Cerebellar cortex (tissue), 1 donor: Measurements from ENCODE around the gene AGAP1.

ENCODE experiments used
- DNase-seq: peaks from one replicate; pipeline ENCODE4 v3.0.0-alpha.2; 2015; ENCODE audit warnings: low spot score

The AGAP1 gene

DNA sequence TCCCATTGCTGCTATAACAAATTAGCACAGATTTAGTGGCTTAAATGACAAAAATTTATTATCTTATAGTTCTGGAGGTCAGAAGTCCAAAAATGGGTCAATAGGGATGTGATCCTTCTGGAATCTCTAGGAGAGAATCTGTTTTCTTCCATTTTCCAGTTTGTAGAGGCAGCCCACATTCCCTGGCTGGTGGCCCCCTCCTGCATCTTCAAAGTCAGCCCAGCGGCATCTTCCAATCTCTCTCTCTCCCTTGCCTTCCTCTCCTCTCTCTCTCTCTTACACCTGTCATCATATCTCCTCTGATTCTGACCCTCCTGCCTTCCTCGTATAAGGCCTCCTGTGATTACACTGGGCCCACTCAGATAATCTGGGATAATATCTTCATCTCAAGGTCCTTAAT, 3.9 kb upstream of the AGAP1 start:
- no peak for DNase-seq

DNA sequence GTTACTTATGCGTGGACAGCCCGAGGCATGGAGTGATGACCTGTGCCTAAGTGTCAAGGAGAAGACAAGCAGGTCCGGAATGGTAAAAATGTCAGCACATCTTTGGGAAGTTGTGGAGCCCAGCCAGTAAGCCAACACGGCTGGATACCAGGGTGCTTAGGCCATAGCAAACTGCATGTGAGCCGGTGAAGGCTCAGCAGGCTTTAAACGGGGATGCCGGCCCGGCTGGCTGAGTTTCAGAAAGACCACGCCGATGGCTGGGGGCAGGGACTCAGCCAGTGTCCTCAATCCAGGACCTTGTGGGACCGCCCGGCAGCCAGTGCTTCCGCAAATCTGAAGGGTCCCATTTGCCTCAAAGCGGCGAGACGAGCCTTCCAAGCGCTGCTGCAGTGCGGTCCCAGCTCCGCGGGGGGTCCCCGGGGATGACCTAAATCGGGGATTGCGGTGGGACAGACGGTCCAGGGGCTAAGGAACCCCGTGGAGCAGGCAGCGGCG, 946 bp upstream of the AGAP1 start:
- no peak for DNase-seq

DNA sequence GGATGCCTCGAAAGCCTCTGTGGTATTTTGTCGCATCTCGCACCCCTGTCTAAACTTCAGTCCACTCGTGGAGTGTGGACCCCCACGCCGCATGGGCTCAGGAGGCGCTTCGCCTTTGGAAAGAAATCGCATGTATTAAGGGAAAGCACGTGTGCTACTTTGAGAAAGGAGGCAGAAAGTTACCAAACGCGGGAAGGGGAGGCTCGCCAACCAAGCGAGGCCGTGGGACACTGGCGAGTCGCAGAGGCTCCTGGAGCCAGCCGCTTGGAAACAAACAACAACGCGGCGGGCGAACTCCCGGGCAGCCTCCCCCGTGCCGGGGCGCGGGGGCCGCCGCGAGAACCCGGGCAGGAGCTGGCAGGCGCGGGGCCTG, 455 bp upstream of the AGAP1 start:
- peak; percentile 39 for DNase-seq

DNA sequence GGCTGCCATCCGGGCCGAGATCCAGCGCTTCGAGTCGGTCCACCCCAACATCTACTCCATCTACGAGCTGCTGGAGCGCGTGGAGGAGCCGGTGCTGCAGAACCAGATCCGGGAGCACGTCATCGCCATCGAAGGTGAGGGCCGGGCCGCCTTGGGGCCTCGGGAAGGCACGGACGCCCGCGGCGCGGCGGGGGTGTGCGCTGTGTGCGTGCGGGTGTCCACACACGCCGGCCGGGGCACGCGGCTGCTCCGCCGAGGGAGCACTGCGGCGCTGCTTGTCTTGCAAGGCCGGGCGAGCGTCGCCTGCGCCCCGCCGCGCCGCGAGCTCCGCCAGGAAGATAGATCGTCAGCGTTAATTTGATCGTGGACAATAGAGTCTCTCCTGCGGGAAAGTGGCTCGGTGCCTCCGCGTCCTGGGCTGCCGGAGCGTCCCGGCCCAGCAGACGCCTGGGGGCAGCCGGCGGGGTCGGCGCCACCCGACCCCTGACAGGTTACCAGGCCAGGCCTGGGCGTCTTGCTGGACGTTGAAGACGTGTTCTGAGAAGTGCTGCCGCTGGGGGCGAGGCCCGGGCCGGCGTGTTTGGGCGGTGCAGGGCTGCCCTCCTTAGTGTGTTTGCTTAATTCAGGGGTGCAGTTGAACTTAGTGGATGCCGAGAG, 1.0 kb downstream of the AGAP1 start:
- peak; percentile 34 for DNase-seq

DNA sequence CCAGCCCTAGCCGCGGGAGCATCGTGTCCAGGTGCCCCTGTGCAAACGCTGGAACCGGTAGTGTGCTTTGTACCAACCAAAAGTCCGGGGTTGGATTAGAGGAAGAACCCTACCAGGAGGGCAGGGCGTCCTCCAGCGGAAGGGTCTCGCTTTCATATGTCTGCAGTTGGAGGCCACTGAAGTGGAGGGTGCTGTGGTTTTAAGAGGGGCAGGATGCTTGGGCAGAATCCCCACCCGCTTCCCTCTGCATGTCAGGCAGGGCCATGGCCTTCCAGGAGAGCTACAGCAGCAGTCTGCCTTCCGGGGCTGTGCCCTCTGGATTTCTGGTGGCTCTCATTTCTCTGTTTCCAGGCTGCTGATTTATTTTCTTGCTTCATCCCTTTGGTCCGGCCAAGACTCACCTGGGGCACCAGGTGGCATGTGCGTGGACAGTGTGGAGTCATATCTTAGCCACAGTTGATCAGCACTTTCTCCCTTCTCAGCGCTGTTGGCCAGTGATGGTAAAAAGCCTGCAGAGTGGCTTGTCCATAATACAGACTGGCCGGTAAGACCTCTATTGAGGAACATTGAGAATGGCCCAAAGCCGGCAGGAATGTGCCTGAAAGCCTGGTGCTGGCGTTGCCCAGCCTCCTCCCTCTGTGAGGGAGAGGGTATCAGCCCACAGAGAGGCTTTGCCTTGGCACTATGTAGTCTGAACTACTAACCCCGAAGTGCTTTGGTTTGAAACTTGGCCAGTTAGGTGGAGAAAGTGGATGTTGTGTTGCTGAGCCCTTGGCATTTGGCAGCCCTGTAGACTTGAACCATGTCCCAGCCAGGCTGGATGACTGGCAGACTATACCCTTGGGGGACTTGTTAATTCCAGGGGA, 1.8 kb downstream of the AGAP1 start:
- peak; percentile 43 for DNase-seq

DNA sequence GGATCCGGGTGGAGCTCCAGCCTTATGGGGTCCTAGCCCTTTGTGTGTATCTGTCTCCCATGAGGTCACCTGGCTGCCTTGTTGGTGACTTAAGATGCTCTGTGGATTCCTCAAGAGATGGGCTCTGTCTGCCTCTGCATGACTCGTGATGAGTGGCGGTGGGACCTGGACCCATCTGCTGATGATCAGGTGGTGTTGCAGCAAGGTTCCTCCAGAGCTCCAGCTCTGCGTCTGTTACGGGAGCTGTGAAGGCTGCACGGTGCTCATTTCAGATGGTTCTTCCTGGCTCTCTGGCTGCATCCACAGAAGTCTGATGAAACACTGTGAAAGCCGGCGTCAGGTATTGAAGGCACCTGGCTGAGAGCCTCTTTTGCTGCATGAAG, 2.4 kb downstream of the AGAP1 start:
- DNase-seq = peak; percentile 54

DNA sequence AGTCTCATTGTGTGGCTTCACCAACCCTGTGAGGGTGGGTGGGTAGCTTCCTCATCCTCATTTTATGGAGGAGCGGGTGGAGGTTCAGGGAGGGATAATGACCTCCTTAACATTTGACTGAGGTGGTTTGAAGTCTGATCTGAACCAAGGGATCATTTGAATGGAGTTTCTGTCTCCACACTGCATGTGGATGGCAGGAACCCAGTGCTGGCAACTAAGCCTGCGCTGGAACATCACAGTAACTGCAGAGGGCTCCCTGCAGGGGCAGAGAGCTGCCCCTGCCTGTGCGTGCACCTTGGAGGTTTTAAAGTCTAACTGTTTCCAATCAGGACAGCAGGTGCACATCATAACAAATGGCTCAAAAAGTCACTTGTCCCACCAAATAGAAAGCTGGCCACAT, 3.3 kb downstream of the AGAP1 start:
- no peak for DNase-seq

DNA sequence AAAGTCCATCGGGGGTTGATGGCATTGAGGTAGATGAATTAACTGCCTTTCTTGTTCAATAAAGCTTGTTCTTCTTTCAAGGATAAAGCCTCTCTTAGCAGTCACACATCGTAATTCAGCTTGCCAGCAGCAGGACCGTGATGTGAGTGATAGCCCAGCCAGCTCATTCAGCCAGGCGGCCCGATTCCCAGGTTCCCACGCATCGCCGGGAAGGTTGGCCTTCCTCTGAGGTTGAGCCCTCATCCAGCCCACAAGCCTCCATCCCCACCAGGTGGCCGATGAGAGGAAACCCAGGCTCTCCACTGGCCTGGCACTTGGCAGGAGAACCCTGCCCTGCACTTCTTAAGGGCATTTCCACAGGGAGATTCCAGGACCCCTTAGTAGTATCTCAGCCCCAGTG, 4.7 kb downstream of the AGAP1 start:
- DNase-seq = no peak

DNA sequence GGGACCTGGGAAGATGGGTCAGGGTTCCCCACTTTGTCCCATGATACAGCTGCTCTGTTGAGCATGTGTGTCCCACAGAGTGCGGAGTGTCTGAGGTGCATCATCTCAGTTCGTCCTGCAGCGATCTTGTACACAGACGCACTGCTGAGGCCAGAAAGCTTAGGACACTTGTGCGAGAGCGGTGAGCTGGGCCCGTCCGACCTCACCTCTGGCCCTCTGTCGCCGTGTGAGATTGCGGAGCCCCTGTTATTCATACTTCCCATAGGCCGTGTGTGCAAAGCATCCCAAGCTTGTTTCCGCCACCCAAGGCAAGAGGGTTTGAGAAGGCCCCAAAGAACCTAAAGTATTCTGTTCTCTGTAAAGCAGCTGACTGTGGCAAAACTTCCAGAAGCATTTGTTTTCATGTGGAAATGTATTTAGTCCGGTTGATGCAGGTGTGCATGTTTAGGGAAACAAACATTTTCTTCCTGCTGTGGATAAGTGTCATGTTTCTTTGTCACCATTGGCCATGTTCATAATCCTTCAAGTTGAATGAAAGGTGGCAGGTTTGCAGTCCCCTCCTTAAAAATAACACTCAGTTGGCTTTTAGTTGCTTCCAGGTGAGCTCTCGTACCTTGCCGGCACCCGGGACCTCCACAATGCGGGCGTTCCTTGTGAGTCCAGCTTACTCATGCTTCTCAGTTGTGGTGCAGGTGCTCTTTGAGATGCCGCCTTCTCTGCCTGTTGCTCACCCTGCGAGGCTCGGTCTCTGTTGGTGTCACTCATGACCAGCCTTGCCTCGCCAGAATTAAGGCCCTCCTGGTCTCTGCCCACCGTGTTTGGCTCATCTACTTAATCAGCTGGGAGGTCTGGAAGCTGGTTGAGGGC, 5.3 kb downstream of the AGAP1 start:
- no peak for DNase-seq

DNA sequence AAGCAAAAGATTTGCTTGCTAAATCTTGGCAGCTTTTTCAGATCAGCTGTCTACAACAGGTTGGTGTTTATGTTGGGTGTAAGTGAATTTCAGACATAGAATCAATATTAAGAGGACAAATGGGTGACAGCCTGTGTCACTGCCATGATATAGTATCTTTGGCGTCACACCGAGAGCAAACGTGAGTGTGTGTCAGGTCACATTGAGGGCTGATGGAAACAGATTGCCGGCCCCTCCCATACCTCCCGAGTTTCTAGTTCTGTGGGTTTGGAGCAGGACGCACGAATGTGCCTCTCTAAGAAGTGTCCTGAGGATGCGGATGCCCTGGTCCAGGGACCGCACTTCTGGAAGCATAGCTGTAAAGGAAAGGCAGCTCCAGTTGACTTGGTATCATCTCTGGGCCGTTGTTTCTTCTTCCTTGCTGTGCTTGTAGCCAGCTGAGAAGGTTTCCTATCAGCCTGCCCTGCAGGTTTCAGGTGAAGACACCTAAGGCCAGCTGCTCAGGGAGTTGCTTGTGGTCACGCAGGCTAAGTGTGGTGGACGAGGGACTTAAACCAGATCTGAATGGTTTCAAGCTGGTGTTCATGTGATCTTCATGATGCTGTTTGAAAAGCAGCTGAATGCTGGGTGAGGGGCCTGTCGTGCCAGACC, 6.4 kb downstream of the AGAP1 start:
- no peak for DNase-seq

DNA sequence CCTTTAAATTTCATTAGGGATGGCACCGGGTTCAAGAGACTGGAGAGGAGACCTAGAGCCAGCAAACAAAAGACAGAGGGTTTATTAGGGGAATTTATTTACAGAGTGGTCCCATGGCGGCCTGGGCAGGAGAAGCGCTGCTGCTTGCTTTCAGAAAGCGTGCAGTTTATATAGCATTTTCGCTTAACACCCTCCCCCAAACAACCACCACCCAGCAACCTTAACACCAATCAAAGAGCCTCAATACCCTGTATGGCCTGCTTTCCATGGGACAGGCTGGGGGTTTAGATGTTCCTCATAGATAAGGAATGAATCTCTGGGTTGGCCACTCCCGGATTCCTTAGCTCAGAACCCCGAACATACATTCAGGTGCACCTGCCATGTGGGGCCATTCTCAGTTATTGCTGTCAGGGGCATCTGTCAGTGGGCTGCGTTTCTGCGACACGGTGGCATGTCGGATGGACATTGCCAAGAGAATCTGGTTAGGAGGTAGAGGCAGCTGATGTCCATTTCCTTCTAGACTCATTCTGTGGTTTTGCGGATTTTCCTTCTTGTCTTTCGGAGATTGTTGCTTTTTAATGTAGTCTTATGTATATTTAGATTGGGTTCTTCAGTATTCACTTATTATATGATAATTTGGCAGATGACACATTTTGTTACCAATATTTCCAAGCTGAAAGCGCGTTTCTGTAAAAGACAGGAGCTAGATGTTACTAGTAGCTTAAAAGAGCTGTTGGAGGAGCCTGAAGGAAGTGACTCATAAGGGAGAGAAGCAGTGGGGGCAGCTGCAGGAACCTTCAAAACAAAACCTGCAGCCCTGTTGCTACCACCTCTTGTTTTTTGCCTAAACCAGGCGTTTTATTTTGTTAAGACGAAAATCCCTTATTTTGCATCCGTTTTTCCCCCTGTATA, 7.2 kb downstream of the AGAP1 start:
- no peak for DNase-seq

DNA sequence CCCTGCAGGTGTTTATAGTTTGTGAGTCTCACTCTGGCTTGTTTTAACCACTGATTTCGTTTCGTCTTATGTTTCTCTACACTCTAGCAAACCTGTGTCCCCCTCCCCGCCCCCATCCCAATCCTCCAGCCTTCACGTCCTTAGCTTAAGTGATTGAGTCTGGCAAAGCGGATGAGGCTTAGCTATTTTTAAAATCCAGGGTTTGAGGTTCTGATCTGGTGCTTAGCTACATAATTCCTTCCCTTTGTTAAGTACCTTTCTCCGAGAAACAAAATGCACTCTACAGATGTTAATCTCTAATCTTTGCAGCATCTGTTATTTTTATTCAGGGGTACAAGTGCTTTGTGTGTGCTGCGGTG, 7.8 kb downstream of the AGAP1 start:
- DNase-seq = no peak

DNA sequence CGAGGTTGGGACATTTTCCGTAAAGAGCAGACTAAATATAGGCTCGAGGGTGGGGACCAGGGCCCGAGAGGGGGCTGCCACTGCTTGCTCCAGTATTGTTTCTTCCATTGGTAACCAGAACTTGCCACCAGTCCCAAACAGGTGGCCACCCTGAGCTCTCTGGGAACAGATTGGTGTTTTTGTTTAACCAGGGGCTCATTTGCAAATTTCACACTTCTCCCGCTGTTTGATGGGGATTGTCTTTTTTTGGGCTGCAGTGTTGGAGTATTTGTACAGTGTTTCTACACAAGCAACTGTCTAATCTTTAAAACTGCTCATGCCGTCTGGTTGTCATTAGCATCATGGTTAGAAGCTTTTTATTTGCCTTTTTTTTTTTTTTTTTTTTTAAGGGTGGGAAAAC, 8.5 kb downstream of the AGAP1 start:
- DNase-seq = no peak

DNA sequence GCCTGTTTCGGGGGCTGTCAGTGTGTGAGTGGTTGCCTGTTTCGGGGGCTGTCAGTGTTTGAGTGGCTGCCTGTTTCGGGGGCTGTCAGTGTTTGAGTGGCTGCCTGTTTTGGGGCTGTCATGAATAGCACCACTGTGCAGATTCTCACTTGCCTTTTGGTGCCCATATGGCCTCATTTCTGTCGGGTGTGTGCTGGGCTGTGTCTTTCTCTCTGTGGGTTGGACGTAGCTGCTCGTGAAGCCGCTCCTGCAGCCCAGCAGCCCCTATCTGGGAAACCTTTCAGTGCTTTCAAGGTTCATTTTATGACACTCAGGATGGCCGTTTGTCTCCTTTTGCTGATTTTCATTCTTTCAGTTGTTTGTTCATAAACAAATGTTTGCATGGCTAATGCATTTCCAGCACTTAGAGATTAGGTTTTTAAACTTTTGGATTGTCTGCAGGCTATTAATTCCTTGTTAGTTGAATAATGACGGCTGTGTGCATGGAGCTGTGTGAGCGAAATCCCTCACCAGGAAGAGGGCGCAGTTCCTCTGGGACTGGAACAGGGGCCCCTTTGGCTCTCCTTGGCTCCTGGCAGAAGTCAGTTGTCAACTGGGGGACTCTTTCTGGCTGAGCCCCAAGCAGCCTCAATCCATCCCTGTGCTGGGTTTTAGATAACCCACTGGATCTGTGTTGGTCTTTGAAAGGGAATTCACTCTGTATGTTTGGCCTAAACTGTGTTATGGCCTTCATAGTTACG, 10.8 kb downstream of the AGAP1 start:
- DNase-seq = no peak

DNA sequence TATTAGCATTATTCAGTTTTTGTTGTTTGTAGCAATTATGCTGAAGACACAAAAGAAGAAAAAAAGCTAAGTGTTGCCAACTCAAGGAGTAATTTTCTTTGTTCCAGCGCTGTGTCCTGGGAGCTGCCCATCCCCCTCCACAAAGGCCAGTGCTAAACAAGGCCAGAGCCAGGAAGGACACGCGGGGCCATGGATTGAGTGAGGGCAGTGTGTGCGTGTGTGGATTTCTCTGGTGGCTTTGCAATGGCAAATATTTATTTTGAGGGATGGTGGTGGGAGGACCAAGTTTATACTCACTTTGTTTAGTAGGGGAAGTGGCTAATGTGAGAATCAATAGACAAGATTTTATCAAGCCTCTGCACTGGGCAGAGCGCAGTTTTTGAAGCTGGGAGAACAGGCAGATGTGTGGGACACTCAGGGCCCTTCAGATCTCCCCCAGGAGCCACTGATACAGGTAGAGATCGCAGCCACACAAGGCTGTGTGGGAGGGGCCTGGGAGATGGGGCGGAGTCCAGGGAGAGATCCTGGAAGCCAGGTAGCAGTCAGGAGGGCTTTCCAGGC, 11.4 kb downstream of the AGAP1 start:
- no peak for DNase-seq

DNA sequence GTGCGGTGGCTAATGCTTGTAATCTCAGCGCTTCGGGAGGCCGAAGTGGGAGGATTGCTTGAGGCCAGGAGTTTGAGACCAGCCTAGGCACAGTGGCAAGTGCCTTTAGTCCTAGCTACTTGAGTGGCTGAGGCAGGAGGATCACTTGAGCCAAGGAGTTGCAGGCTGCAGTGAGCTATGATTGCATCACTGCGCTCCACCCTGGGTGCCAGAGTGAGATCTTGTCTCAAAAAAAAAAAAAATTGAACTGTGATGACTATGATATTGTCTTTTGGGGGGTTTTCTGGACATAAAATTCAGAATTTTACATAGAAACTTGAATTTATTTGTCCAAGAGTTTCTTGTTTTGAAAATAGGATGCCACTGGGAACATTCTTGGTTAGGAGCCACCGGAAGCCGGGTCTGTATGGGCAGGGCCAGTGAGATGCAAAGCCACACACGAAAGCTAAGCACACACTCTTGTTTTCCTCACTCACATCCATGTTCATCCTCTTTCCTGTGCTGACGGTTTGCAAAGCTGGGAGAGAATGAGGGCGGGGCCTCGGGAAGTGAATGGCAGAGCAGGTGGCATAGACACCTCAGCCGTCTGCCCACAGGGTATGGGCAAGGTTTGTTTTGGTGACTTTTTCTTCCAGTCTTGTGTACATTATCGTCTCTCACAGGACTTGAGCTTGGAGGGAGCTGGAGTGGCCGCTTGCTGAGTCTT, 12.6 kb downstream of the AGAP1 start:
- DNase-seq = no peak

DNA sequence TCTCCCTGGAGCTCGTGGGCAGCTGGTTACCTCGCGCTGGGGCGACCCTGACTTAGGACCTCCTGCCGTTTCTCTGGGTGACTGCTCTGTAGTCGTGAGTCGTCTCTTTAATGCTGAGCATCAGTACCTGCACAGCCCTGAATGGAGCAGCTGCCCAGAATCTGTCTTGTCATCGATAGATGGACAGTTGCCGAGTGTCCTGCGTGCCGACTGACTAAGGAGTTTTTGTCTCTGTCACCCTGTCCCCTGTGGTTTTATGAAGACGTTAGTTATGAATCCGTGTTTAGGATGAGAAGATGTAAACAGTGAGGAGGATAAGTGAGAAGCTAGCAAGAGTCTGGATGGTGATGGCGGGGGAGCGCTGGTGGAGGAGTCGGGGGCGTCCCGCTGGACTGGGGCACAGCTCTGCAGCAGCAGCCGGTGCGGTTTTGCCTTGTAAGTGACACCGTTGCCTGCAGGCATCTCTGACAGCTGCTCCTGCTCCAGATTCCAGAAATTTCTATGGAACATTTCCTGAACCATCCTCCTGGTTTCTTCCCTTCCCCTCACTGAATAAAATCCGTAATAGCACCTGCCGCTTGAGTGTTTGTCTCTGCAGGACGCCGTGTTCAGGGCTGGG, 13.3 kb downstream of the AGAP1 start:
- no peak for DNase-seq

DNA sequence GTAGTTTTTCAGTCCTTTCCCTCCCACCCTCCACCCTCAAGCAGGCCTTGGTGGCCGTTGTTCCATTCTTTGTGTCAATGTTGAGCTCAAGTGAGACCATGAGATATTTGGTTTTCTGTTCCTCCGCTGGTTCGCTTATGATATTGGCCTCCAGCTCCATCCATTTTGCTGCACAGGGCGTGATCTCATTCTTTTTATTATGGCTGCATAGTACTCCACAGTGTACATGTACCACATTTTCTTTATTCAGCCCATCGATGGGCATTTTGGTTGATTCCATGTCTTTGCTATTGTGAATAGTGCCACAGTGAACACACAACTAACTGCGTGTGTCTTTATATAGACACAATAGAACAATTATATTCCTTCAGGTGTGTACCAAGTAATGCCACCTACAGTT, 14.1 kb downstream of the AGAP1 start:
- DNase-seq = no peak
